Measurements from ENCODE around the gene CA10. TPM values are rescaled to one million over a fixed set of nuclear protein-coding genes. Genes with fewer than 3 reads are reported as not detected.

Gene CA10
- total RNA-seq, 1 experiment from 2014 or later, result 0.46 TPM

GRCh38 chr17:51820252-51820651, 338.3 kb downstream of the CA10 start:
- H3K4me2 ChIP-seq (ENCODE audit: insufficient read depth, insufficient read length, low read length), result no peak overlapping the region
- H3K36me3 Mint-ChIP-seq (ENCODE audit: insufficient read depth in 1 of 3, low read depth in 3 of 3), result no peaks in the 10 kb centered on the region
- no peak overlapping the region for H3K9ac ChIP-seq (ENCODE audit: extremely low read depth, insufficient read length, low read length)
- H3K9me3 ChIP-seq (ENCODE audit: control insufficient read depth, low read depth, low read length), result no peaks in the 10 kb centered on the region
- H3K27ac ChIP-seq (ENCODE audit: insufficient read length, low read depth, low read length), result no peak overlapping the region
- TF ChIP-seq CTCF (conservative IDR thresholded peaks at IDR 0.05), result no peak
- no peak overlapping the region for H4K91ac ChIP-seq (ENCODE audit: insufficient read length, low read depth, low read length)
- no peak overlapping the region for H2AFZ ChIP-seq (ENCODE audit: low read length)
- peaks cover 0 to 2% of the 10 kb centered on the region in 2 experiments; a peak in 1 of 4 replicates for H3K4me1 Mint-ChIP-seq
- H4K5ac ChIP-seq (ENCODE audit: insufficient read length, low read depth, low read length), result no peak overlapping the region
- H3K23me2 ChIP-seq (ENCODE audit: insufficient read length, low read depth, low read length, poor library complexity, severe bottlenecking), result no peaks in the 10 kb centered on the region
- H3K56ac ChIP-seq (ENCODE audit: insufficient read length, low read depth, low read length), result no peak overlapping the region
- no peak overlapping the region for H2BK120ac ChIP-seq (ENCODE audit: low read depth, low read length, poor library complexity, severe bottlenecking)
- no peaks in the 10 kb centered on the region; a peak in 1 of 5 replicates for H3K9me3 Mint-ChIP-seq
- no peak for DNase-seq
- H3K4me1 ChIP-seq (ENCODE audit: insufficient read depth, low read length), result no peaks in the 10 kb centered on the region
- no peak overlapping the region for H2AK5ac ChIP-seq (ENCODE audit: insufficient read length, low read length)
- no peak overlapping the region for H2BK20ac ChIP-seq (ENCODE audit: low read depth, low read length, poor library complexity, severe bottlenecking)
- no peak overlapping the region for H2BK5ac ChIP-seq (ENCODE audit: insufficient read length, low read length)
- H3K79me1 ChIP-seq (ENCODE audit: insufficient read depth, low read depth, low read length, poor library complexity, severe bottlenecking), result no peaks in the 10 kb centered on the region
- H3K27ac Mint-ChIP-seq, result no peak overlapping the region
- no peak overlapping the region for H3K18ac ChIP-seq (ENCODE audit: insufficient read length, low read depth, low read length)
- no peak overlapping the region for H3K4ac ChIP-seq (ENCODE audit: low read depth, low read length)
- no peak overlapping the region for H2BK12ac ChIP-seq (ENCODE audit: insufficient read length, low read depth, low read length)
- H2BK15ac ChIP-seq (ENCODE audit: low read depth, low read length), result no peak overlapping the region
- H3K27me3 ChIP-seq (ENCODE audit: insufficient read depth, low read length), result no peaks in the 10 kb centered on the region
- no peak overlapping the region for H4K8ac ChIP-seq (replicated peaks; ENCODE audit: insufficient read length, low read depth, low read length)
- H3K79me2 ChIP-seq (ENCODE audit: insufficient read depth, low read length), result no peaks in the 10 kb centered on the region
- H3T11ph ChIP-seq (ENCODE audit: low read length), result no peak overlapping the region
- no peak overlapping the region for H3K4me3 Mint-ChIP-seq
- H3K23ac ChIP-seq (ENCODE audit: insufficient read length, low read depth, low read length), result no peak overlapping the region
- no CpG with 5 or more reads among the region's 6 CpGs for WGBS (ENCODE audit: extremely low coverage, insufficient read length, low lambda C conversion rate)
- no peaks in the 10 kb centered on the region for H4K20me1 ChIP-seq (ENCODE audit: control insufficient read depth, insufficient read depth, insufficient read length)
- H3K14ac ChIP-seq (ENCODE audit: insufficient read depth, low read length), result no peak overlapping the region
- no peaks in the 10 kb centered on the region for H3K27me3 Mint-ChIP-seq (ENCODE audit: low read depth)

Measured in H9 (cell line).